Measurements from ENCODE around the gene PRR20G.

GRCh38 chr3:127274200-127274760, 13.6 kb downstream of the PRR20G start:
- TF ChIP-seq OSR1 (CRISPR knock-in tag; IDR thresholded peaks at IDR 0.05) (no peak), ZFP3 (CRISPR knock-in tag; IDR thresholded peaks at IDR 0.05) (no peak), ZNF8 (CRISPR knock-in tag; IDR thresholded peaks at IDR 0.05) (no peak), POU6F1 (CRISPR knock-in tag; IDR thresholded peaks at IDR 0.05; ENCODE audit: borderline replicate concordance, low read depth) (no peak), ISL1 (CRISPR knock-in tag; IDR thresholded peaks at IDR 0.05) (no peak), ZNF70 (CRISPR knock-in tag; IDR thresholded peaks at IDR 0.05) (no peak), ARNTL (CRISPR knock-in tag; IDR thresholded peaks at IDR 0.05; ENCODE audit: borderline replicate concordance, low read depth) (no peak), CSDC2 (CRISPR knock-in tag; IDR thresholded peaks at IDR 0.05) (no peak), ZC3H10 (CRISPR knock-in tag; IDR thresholded peaks at IDR 0.05) (no peak)
- TF ChIP-seq, protein P1, sequence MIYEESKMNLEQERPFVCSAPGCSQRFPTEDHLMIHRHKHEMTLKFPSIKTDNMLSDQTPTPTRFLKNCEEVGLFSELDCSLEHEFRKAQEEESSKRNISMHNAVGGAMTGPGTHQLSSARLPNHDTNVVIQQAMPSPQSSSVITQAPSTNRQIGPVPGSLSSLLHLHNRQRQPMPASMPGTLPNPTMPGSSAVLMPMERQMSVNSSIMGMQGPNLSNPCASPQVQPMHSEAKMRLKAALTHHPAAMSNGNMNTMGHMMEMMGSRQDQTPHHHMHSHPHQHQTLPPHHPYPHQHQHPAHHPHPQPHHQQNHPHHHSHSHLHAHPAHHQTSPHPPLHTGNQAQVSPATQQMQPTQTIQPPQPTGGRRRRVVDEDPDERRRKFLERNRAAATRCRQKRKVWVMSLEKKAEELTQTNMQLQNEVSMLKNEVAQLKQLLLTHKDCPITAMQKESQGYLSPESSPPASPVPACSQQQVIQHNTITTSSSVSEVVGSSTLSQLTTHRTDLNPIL (CRISPR knock-in tag; IDR thresholded peaks at IDR 0.05; ENCODE audit: low read depth): no peak

Measured in SK-N-SH treated with all-trans-retinoic acid at 6 μM for 48 hours (cell line).